Measurements from ENCODE around the gene PPDPF.

The PPDPF gene

DNA sequence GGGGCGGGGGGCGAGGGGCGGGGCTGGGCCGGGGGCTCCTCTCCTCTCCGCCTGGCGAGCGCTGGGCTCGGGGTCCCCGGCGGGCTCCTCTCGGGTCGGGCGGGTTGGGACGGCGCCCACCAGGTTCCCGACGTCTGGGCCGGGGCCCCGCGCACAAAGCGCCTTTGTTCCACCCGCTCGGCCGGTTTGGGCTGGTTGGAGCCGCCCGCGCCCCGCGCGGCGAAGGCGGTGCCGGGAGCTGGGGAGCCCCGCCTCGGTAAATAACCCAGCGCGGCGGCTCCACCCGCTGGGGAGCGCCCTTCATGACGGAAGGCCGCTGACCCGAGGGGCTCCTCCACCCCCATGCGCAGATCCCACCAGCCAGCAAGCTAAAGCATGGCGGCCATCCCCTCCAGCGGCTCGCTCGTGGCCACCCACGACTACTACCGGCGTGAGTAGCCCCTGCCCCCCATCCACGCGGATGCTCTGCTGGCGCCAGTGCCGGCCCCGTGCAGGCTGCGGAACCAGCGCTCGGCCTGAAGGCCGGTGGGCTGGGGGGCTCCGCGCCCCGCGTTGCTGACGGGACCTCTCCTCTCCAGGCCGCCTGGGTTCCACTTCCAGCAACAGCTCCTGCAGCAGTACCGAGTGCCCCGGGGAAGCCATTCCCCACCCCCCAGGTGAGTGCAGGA, 503 bp downstream of the PPDPF start:
- peak; percentile 37 to 43 for DNase-seq (ENCODE audit: low read depth in 2 of 2)

DNA sequence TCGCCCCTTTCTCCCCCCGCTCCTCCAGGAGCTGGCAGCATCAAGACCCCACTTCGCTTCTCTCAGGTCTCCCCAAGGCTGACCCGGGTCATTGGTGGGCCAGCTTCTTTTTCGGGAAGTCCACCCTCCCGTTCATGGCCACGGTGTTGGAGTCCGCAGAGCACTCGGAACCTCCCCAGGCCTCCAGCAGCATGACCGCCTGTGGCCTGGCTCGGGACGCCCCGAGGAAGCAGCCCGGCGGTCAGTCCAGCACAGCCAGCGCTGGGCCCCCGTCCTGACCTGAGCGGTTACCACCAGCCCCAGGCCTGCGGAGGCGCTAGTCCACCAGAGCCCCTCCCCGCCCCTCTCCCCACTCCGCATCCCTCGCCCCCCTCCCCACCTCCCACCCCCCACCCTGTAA, 1.0 kb downstream of the PPDPF start:
- no peak for DNase-seq (ENCODE audit: low read depth in 2 of 2)

DNA sequence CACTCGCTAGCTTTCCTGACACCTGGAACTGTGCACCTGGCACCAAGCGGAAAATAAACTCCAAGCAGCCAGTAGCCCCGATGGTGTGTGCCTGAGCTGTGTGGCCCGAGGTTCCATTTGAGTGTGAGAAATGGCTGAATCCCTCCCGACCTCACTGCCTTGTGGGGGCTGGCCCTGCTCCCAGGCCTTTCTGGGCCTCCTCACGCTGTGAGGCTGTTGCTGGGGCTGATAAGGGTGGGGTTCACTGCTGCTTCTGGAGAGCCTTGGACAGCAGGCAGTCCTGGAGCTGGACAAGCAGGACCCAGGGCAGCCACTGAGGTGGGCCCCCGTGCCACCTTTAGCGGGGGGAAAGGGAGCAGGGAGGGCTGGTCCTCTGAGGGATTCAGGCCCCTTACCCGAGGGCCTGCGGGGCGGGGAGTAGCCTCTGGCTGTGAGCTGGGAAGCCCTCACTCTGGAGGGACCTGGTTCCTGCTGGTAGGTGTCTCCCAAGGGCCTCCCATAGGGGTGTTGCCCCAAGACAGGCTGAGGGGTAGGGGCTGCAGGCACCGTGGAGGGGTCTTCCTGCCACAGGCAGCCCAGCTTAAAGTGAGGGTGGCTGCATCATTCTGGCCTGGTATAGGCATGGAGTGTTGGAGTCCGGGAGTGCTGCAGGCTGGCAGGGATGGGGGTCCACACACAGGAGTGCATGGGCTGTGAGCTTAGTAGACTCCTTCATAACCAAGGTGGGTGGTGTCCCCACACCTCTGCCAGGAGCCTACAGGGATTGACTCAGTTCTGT, 1.7 kb downstream of the PPDPF start:
- no peak for DNase-seq (ENCODE audit: low read depth in 2 of 2)

DNA sequence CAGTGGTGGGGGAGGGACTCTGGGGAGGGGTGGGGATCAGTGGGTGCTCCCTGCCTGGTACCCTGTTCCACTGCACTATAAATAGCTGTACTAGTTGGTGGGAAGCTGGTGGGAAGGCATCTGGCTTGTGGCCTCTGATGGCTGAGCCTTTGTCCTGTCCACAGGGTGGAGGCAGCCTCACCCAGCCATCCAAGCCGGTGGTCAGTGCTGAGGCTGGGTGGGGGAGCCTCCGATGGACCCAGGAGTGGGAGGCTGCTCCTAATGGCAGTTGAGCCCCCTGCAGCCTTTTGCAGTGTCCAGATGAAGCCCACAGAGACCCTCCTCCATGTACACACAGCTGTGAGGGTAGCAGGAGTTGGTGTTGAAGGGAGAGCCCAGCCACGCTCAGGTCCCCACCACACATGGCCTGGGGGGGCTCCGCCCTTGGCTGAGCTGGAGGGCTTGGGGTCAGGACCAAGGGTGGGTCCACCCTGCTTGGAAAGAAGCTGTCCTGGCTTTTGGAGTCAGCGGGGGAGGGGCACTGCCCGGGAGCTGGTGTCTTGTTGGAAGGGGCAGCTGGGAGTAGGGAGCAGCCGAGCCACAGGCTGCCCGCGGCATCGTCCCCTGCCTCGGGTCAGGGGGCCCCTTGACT, 2.5 kb downstream of the PPDPF start:
- no peak for DNase-seq (ENCODE audit: low read depth in 2 of 2)

DNA sequence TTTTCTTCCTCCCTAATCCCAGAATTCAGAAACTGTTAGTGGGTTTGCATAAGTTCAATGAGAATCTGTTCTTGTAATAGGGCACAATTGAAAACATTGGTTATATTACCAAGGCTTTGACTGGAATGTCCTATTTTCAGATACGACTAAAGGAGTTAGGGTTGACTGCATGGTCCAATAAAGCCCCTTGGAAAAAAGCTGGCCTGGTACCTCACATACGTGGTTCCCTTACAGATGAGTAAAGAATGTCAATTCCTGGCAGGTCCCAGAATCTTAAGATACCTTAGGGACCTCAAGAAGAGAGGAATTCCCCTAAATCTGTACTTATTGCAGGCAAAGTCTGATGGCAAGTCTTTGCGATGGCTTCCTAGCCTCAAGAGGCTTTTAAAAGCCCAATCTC, 4.6 kb downstream of the PPDPF start:
- DNase-seq (ENCODE audit: low read depth in 2 of 2), result no peak

DNA sequence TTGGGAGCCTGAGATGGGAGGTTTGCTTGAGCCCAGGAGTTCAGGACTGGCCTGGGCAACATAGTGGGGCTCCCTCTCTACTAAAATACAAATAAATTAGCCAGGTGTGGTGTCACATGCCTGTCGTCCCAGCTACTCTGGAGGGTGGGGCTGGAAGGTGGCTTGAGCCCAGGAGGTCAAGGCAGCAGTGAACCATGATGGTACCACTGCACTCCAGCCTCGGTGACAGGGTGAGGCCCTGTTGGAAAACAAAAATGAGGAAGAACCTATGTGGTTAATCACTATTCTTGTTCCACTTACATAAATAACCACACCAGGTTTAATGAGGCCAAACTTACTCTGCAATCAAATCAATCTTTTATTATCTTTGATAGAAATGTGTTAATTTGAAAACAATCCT, 5.4 kb downstream of the PPDPF start:
- DNase-seq (ENCODE audit: low read depth in 2 of 2), result no peak

DNA sequence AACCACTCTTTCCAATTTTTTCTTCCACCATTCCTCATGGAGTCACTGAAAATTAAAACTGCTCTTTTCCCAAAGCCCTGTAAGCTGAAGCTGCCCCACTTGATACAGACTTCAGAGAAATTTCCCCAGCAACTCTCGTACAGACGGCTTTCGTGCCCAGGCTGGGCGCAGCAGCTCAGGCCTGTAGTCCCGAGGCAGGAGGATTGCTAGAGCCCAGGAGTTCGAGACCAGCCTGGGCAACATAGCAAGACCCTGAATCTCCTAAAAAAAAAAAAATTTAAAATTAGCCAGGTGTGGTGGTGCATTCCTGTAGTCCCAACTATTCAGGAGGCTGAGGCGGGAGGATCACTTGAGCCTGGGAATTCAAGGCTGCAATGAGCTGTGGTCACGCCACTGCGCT, 6.6 kb downstream of the PPDPF start:
- no peak for DNase-seq (ENCODE audit: low read depth in 2 of 2)

DNA sequence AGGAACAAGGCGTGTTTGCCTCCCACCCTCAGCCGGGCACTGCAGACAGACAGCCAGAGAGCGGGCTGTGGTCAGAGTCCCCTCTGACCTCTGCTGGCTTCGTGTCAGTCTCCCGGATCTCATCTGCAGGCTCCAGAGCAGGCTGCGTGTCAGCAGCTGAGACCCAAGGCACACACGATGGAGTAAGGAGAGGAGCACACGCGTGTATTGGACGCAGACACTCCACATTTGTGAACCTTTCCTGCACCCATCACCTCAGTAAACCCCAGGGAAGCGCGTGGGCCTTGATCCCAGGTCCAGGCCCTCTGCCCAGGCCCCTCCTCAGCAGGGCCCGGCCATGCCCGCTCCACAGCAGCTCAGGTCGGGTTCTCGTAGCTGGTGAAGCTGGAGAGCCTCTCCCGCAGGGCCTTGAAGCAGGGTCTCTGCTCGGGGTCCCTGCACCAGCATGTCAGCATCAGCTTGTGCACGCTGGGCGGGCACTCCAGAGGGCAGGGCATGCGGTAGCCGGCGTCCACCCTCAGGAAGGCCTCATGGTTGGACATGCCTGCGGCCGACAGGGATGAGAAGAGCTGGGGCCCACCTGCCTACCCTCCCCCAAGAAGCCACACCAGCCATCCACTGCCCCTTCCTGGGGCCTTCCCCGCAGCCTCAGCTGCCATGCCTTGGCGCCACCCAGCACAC, 8.8 kb downstream of the PPDPF start:
- no peak for DNase-seq (ENCODE audit: low read depth in 2 of 2)

DNA sequence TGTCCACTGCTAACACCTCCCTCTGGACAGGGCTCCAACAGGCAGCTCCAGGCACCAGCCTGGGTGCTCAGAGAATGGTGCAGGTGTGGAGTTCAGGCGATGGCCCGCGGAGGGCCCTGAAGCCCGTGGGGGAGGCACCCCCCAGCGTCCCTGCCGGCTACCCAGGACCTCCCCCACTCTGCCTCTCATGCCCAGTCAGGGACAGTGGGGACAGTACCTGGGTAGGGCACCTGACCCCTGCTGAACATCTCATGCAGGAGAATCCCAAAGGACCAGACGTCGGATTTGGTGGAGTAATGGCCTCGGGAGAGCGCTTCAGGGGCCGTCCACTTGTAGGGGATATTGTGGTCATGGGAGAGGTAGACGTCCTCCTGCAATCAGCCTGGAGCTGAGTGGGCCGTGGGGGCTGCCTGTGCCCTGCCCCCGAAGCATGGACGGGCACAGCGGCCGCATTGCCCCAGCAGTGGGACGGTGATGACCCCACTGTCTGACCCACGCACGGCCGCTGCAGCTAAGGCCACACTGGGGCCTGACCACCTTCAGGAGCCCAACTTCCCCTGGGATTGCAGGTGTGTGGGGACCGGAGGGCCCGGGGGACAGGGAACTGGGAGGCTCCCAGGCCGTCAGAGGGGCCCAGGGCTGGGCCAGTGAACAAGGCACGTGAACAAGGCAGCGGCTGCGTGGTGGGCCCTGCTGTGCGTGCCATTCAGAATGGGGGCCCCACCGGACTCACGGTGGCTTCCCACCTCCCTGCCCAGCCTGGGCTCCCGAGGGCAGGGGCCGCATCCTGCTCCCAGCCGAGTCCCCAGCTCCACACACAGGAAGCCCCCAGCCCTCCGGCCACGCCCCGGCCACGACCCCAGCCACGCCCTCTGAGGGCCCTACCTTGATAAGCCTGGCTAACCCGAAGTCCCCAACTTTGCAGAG, 9.6 kb downstream of the PPDPF start:
- no peak for DNase-seq (ENCODE audit: low read depth in 2 of 2)

DNA sequence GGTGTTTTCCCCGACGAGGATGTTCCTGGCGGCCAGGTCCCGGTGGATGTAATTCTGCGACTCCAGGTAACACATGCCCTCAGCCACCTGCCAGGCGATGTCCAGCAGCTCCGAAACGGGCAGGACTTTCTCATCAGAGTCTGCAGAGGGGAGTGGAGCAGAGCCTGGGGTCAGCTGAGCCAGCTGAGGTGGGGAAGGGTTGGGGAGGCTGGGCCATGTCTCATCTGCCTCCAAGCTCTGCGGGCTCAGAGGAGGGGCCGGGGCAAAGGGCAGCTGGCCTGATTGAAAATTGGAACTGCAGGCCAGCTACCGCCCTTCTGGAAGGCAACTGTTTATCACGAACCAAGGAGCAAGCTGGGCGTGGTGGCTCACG, 10.2 kb downstream of the PPDPF start:
- no peak for DNase-seq (ENCODE audit: low read depth in 2 of 2)

DNA sequence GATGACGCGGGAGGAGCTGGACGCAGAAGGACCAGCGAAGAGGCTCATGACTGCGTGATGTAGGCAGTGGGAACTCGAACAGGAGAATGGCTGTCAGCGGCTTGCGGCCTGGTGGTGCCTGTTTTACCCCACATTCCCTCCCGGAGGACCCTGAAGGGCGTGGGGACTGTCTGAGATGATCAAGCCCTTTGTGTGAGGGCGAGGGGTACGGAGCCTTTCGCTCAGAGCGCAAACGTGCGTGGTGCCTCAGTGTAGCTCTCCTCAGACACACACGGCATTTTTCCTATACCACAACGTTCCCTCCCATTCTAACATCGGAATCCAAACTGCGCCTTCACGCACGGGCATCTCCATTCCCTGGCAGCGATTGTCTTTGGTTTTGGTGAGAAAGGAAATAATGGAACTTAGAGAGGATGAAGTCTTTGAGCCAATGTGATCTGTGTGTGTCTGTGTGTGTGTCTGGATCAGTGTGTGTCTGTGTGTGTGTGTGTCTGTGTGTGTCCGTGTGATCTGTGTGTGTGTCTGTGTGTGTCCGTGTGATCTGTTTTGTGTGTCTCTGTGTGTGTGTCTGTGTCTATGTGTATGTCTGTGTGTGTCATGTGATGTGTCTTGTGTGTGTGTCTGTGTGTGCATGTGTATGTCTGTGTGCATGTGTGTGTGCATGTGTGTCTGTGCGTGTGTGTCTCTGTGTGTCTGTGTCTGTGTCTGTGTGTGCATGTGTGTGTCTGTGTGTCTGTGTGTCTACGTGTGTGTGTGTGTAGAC, 11.3 kb downstream of the PPDPF start:
- DNase-seq (ENCODE audit: low read depth in 2 of 2), result no peak

DNA sequence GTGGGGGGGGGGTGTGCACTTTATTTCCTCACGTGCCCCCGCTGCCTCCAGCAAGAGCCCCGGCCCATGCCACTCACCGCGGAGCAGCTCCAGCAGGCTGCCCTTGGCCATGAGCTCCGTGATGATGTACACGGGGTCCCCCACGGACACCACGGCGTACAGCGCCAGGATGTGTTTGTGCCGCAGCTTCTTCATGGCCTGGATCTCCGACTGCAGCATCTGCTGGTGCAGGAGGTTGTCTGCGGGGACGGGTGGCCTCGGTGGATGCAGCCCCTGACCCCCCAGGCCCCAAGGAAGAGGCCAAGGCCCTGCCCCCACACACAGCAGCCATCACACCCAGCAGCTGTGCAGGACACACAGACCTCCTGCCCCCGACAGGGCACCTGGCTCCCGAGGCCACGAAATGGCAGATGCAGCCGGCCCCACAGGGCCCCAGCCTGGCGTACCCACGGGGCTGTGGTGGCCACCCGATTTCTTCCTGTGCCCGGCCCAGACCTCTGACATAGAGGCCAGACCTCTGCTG, 11.9 kb downstream of the PPDPF start:
- DNase-seq (ENCODE audit: low read depth in 2 of 2), result no peak

DNA sequence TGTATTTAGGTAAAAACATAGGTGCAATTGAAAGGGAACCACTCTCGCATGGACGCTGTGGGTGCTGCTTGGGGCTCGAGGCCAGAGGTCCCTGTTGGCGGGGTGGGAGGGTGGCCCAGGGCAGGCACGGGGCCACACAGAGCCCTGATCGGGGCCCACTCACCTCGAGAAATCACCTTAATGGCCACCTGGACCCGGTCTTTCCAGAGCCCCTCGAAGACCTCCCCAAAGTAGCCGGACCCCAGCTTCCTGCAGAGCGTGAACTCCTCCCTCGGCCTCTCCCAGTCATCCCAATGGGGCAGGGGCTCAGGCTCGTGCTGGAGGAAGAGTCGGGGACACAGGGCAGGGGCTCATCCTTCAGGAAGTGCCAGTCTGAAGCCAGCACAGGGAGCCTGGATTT, 12.8 kb downstream of the PPDPF start:
- no peak for DNase-seq (ENCODE audit: low read depth in 2 of 2)

DNA sequence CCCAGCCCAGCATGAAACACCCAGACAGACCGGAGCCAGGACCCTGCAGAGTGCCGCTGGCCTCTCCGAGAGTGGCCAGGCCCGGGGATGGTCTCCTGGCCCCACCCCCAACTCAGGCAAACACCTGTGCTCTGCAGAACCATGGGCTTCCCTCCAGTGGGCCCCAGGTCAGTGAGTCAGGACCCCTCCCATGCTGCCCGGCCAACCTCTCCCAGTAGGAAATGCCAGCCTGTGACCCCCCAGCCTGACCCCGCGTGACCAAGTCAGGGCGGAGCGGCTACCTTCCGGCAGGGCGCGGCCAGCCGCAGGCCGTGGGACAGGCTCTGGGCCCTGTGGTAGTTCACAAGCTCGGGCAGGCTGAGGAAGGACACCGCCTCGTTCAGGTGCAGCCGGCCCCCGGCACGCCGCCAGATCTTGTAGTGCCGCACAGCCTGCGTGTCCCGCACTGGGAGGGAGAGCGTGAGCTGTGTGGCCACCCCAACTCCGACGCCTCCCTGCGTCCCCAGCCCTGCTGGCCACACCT, 13.4 kb downstream of the PPDPF start:
- no peak for DNase-seq (ENCODE audit: low read depth in 2 of 2)

DNA sequence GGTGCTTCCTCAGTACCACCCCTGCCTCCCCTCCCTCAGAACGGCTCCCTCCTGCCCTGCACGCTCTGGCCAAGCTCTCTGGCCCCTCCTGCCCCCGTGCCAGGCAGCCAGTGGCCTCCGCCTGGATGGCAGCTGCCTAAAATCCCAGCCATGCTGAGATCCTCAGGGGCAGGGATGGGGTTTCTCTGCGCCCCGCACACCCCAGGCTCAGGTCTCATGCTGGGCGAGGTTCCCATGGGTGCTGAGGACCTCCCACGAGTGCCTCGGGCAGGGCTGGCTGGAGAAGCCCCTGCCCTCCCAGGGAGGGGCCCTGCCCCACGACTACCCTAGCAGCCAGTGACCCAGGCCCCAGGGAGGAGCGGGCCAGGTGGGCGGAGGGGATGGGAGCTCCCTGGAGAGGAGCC, 13.9 kb downstream of the PPDPF start:
- DNase-seq (ENCODE audit: low read depth in 2 of 2), result no peak

DNA sequence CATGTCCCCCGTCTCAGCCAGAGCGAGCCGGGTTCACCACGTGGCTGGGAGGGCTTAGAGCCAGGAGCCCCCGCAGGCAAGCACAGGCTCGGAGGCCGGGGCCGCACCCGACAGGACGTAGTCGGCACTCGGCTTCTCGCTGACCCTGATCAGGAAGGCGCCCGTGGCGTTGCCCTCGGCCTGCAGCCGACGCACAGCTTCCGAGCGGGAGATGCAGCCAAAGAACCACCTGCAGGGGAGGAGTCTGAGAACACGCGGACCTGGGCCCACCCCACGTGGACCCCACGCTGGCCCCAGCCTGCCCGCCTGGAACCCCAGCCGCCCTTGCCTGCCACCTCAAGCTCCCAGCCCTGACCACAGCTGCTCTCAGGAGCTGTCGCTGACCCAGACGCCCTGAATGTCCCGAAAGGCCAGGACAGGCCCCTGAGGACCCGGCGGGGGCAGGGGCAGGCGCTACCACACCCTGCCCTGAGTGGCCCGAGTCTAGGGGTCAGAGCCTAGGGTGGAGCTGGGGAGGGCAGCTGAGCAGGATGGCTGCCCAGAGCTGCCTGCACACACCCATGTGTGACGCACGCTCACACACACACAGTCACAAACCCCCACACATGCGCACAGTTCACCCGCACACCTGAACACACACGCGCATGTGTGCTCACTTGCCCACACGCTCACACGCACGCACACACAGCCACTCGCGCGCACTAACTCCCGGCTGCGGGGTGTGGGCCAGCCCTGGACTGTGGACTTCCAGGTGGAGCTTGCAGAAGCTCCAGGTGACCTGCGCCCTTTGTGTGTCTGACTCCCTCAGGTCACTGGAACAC, 14.5 kb downstream of the PPDPF start:
- DNase-seq (ENCODE audit: low read depth in 2 of 2), result no peak

DNA sequence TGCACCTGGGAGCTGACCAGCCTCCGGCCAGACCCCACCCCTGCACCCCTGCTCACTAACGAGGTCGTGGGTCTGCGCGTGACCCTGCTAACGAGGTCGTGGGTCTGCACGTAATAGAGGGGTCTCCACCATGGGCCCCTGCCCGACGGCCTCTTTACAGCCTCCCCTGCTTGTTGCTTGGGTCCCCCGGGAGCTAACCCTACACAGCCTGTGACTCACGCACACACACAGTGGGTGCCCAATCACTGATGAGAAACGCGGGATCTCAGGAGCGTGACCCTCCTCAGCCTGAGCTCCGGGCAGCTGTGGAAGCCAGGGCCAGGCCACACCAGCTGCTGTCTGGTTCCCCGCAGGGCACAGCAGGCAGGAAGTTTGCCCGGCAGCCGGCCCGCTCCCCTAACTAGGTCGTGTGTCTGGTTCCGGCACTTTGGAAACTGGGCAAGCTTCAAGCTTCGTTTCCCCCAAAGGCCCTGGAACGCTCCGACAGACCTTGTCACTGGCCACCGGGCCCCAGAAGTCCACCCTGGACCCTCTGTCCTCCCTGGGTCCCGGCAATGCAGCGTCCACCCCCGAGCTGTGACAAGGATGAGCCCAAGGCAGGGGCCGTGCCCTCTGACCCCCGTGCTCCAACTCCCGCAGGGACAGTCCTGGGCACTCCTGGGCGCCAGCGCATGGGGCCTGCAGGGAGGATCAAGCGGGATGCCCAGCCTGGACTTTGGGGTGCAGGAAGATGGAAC, 15.8 kb downstream of the PPDPF start:
- DNase-seq (ENCODE audit: low read depth in 2 of 2), result no peak

DNA sequence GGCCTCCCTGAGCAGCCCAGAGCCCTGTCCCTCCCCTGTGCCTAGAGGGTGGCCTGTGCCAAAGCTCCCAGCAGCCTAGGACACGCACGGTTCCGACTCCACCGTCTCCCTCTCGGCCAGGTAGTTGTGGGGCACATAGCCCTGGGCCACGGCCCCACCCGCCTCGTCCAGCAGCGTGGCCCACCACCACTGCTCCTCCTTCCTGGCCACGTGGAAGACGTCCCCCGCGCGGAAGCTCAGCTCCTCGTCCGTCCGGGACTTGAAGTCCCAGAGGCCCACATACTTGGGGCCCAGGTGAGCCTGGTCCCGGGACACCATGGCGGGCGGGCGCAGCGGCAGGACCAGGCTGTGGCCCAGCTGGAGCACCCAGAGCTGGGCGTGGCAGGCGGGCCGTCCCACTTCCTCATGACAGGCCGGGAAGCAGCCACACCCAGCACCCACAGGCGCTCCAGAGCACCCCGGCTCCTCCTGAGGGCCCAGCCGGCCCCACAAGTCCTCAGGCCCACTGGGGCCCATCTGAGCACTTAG, 16.5 kb downstream of the PPDPF start, which contains the start of gene PTK6:
PTK6 (minus strand) TSS at position 380 of the 528 bp plus-strand sequence; CDS start at position 318, 62 bp downstream.
- no peak for DNase-seq (ENCODE audit: low read depth in 2 of 2)
